ENCODE data around the gene GAGE10. TPM values are rescaled to one million over a fixed set of nuclear protein-coding genes. Genes with fewer than 3 reads are reported as not detected.
A peak's percentile ranks its signal among the peaks of the same experiment; 100 is the strongest.

GAGE10 gene, protein sequence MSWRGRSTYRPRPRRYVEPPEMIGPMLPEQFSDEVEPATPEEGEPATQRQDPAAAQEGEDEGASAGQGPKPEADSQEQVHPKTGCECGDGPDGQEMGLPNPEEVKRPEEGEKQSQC
- not detected in 2 replicates for total RNA-seq (2014; rRNA removed; shearing (Covaris generic))
- not detected in 2 replicates for polyA plus RNA-seq (2015; cell fraction: cytosol; rRNA removed)
- not detected in 2 replicates for polyA plus RNA-seq (2015; cell fraction: nucleus; rRNA removed)

DNA sequence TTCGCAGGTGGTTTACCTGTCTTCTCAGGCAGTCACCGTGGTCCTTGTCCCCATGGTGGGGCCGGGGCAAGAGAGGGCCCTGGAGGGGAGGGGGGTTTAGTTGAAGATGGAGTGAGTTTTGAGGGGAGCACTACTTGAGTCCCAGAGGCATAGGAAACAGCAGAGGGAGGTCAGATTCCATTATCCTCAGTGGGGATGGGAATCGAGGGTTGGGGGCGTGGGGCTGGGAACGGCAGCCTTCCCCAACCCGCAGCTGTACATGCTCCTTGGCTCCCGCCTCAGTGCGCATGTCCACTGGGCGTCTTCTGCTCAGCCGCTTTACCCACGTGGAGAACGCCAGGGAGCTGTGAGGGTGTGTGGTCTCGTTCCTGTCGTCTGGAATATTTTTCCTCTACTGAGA lies at the start of gene GAGE10:
Gene GAGE10, plus strand, starts transcription at position 301 of the 400 bp plus-strand sequence. CDS start 1,214 bp downstream, outside the sequence.
- no peak for DNase-seq (ENCODE audit: low read depth)

DNA sequence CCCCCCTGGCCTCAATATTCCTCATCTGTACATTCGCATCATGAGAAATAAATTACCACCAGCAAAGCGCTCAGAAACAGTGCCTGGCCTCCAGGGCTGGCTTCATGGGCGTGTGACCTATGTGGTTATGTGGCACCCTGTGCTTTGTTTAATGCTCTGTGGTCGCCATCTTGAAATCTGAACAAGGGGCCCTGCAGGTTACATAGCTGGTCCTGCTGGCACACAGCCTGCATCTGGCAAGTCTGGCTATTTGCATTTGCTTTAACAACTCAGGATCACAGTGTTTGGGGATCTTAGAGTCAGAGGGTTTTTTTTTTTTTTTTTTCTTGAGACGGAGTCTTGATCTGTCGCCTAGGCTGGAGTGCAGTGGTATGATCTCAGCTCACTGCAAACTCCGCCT lies 48.8 kb upstream of the GAGE10 start:
- DNase-seq (ENCODE audit: low read depth): no peak

GRCh38 chrX:49256268-49256995 lies 47.0 kb upstream of the GAGE10 start:
- no peak for DNase-seq (ENCODE audit: low read depth)

DNA sequence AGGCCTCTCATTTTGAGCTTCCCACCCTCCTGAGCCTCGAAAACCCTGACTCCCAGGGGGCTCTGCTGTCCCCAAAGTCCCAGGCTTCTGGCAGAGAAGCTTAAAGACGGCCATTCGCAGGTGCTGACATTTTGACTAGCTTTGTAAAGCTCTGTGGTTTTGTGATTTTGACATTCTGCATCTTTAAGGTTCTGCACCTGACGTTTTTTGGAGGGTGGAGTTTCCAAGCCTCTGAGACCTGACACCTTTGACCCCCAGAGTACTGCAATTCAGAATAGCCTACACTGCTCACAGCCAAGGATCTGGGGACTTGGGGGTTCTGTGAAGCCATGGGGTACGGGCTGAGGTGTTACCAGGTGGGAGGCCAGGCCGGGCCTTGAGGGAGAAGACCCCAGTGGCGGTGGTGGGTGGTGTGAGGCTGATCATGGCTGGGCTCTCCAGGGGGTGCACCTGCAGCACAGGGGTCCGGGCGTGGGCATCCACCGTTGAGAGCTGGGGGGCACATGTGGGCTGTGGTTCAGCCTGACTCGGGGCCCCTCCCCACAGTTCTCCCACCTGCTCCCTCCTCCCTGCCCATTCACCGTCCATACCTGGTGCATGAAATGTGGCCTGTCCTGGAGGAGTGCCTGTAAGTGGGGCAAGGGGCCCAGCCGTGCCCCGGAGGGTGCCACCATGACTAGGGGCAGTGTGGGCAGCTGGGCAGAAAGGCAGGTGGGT lies 46.2 kb upstream of the GAGE10 start:
- no peak for DNase-seq (ENCODE audit: low read depth)

- no peak for DNase-seq (ENCODE audit: low read depth)
Observed at GRCh38 chrX:49257846-49258748, 45.3 kb upstream of the GAGE10 start.

GRCh38 chrX:49258749-49259124 lies 44.7 kb upstream of the GAGE10 start:
- DNase-seq (ENCODE audit: low read depth): no peak

DNA sequence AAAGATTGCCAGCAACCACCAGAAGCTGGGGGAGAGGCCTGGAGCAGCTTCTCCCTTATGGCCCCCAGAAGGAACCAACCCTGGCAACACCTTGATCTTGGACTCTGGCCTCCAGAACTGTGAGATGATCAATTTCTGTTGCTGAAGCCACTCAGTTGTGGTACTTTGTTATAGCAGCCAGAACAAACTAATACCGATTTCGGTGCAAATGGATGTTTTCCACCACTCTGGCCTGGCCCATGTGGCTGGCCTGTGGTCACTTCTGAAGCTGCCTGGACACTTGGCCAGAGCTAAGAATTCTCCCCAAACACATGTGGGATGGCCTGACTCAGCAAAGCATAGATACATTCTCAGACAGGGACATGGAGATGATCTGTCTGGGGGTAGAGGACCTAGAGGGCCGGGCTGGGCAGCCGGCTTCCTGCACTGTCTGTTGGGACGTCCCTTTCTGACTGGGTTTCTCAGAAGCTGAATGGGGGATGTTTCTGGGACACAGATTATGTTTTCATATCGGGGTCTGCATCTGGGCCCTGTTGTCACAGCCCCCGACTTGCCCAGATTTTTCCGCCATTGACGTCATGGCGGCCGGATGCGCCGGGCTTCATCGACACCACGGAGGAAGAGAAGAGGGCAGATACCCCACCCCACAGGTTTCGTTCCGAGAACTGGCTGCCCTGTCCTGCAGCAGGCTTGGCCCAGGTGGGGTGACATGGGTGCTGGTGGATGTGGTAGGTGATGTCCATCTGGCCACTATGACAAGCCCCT lies 43.0 kb upstream of the GAGE10 start:
- no peak for DNase-seq (ENCODE audit: low read depth)

GRCh38 chrX:49262603-49263002 lies 40.8 kb upstream of the GAGE10 start:
- no peak for DNase-seq (ENCODE audit: low read depth)

- no peak for DNase-seq (ENCODE audit: low read depth)
Observed at GRCh38 chrX:49263631-49264030, 39.8 kb upstream of the GAGE10 start.

- no peak for DNase-seq (ENCODE audit: low read depth)
Observed at GRCh38 chrX:49264460-49264859, 39.0 kb upstream of the GAGE10 start, which contains the start of gene FOXP3. Gene FOXP3 (minus strand): TSS chrX:49264710. CDS start chrX:49258505, 6,205 bp downstream.

- no peak for DNase-seq (ENCODE audit: low read depth)
Observed at GRCh38 chrX:49266523-49267445, 36.7 kb upstream of the GAGE10 start.

GRCh38 chrX:49268702-49269009 lies 34.8 kb upstream of the GAGE10 start:
- no peak for DNase-seq (ENCODE audit: low read depth)

- peak; percentile 97 for DNase-seq (ENCODE audit: low read depth)
Observed at GRCh38 chrX:49269010-49269766, 34.3 kb upstream of the GAGE10 start.

- DNase-seq (ENCODE audit: low read depth): no peak
Observed at GRCh38 chrX:49269767-49270248, 33.6 kb upstream of the GAGE10 start, which contains the start of gene PPP1R3F. Gene PPP1R3F (plus strand): TSS chrX:49269793. CDS start chrX:49269870, 77 bp downstream.

DNA sequence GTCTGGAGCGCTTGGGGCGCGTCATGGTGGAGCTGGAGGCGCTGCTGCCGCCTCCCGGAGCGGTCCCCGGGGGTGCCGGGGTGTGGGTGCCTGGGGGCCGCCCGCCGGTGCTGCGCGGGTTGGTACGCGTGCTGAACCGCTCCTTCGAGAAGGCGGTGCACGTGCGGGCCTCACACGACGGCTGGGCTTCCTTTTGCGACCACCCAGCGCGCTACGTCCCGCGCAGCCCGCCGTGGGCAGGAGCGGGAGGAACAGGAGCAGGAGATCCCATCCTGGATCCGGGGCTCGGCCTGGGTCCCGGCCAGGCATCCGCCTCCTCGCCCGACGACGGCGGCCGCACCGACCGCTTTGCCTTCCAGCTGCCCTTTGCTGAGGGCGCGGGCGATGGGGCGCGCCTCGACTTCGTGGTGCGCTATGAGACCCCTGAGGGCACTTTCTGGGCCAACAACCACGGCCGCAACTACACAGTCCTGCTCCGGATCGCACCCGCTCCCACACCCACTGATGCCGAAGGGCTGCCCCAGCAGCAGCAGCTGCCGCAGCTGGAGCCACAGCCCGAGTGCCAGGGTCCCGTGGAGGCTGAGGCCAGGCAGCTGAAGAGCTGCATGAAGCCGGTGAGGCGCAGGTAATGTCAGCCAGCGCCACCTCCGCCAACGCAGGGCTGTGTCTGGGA lies 33.1 kb upstream of the GAGE10 start:
- DNase-seq (ENCODE audit: low read depth): no peak

- no peak for DNase-seq (ENCODE audit: low read depth)
Observed at GRCh38 chrX:49271341-49271740, 32.1 kb upstream of the GAGE10 start.

DNA sequence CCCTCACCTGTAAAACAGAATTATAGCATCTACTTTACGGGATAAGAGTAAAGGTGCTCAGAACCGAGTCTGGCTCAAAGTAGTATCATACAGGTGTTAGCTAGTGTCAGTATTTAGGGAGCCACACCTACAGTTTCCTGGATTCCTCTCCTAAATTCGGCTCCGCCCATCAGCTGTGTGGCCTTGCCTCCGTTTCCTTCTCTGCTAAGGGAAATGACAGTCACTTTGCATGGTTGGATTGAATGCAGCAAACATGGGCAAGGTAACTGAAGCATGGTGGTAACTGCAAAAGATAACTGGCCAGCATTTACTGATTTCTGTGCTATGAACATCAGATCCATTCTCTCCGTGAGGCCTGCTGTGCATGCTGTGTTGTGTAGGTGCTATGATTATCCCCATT lies 31.0 kb upstream of the GAGE10 start:
- no peak for DNase-seq (ENCODE audit: low read depth)

GRCh38 chrX:49273181-49273727 lies 30.2 kb upstream of the GAGE10 start:
- no peak for DNase-seq (ENCODE audit: low read depth)
